HG03039 (cell line): ENCODE results near the gene KIF26B.

Experiments used
- ATAC-seq: cut with Tn5 transposase; IDR thresholded peaks from one replicate; pipeline ENCODE4 v1.9.1; 2021; ENCODE audit warnings: mild to moderate bottlenecking, moderate library complexity; ENCODE audit not compliant: unreplicated experiment

KIF26B gene

DNA sequence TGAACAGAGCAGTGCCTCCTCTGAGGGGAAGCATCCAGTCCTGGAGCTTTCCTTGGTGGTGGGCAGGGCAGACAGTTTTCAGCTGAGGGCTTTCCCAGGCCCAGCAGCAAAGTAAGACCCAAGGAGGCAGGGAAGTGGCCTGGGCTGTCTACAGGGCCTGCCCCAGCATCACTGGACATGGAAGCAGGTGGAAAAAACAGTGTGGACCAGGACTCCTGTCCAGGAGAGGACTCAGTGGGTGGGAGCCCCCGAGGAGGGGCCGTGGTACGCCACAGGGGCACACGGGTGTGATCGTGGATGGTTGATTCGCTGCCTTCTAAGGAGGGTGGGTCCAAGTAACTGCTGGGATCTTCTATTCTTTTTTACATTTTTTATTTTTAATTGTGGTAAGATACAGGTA is 387.6 kb downstream of the KIF26B start:
- no peak for ATAC-seq

DNA sequence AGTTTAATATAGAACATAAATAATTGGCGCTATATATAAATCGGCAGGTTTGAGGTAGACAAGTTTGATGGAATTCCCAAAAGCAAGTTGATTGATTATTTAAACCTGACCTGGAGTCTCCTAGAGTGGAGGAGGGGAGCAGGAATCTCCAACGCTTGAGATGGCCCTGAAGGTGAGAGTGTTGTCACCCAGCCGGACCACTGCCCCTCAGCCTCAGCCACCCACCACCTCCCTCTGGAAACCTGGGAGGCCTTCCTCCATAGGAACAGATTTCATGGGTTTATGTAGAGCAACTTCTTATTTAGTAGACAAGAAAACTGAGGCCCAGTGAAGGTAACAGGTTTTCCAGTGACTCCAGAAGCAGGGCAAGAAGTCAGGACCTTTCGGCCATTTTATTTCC is 389.5 kb downstream of the KIF26B start:
- no peak for ATAC-seq

DNA sequence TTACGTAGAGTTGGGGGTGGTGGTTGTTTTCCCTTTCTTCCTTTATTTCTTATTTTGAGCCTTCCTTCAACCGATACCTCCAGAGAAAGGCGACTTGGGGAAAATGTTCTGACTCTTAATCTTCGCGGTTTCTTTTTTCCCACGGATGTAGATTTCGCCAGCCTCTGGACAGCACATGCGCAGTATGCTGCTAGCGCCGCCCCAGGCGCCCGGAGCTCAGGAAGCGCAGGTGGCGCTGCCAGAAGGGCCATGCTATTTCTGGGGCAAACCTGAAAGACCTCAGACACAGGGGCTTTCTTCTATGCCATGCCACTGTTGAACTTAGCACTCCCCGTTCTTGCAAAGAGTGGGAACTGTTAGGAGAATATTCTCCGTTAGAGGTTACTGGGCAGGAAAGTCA is 392.1 kb downstream of the KIF26B start:
- no peak for ATAC-seq

DNA sequence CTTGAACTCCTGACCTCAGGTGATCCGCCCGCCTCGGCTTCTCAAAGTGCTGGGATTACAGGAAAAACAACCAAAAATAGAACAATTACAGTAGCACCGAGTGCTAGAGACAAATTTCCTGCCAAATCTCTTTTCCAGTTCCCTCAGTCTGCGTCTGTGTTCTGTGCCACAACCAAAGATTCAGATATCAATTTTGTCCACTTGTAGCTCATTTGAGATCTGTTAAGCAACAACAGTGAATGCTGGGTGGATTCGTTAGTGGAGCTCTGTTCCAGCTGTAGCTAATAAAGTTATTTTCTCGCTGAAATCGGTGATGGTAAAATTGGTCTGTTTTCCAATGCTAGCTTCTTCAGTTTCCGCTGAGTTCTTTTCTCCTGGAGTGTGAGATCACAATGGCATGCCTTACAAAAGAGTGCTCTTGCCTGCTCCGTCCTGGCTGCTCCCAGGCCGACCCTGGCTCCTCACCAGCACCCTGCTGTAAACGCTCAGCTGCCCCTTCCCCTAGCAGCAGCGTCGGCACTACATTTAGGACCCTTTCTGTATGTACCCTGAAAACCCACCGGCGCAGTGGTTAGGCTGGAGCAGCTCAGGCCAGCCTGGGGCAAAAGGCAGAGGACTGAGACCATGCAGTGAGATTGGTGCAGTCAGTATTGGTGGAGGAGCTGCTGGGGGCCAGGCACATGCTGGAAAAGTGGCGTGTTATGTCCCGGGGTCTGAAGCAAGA is 395.4 kb downstream of the KIF26B start:
- no peak for ATAC-seq

DNA sequence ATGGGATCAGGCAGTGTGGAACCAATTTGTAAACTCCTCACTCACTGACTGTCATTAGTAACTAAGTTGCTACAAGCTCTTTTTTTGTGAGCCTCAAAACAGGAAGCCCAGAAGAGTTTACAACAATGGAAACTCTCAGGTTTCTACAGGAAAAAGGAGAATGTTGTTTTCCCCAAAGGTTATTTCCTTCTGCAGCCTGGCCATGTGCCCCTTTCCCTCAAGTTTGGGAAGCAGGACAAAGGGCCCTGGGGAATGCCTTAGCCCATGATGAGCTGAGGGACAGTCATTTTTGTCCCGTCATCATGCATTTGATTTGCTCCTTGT is 395.9 kb downstream of the KIF26B start:
- ATAC-seq: no peak

DNA sequence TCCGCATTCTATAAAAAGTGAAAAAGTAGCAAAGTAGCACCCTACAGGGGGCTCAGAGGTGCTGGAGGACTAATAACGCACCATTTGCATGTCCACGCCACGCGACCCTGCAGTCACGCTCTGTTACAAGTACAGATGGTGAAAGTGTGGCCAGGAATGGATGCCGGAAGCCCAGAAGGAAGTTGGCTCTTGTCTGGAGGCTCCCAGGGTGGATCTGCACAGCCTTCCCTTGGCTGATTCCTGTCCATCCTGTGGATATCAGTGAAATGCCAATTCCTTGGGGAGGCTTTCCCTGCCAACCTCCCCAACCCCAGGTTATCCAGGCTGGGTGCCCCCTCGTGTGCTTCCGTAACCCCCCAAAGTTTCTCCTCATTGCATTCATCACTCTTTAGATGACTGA is 396.8 kb downstream of the KIF26B start:
- ATAC-seq: no peak

DNA sequence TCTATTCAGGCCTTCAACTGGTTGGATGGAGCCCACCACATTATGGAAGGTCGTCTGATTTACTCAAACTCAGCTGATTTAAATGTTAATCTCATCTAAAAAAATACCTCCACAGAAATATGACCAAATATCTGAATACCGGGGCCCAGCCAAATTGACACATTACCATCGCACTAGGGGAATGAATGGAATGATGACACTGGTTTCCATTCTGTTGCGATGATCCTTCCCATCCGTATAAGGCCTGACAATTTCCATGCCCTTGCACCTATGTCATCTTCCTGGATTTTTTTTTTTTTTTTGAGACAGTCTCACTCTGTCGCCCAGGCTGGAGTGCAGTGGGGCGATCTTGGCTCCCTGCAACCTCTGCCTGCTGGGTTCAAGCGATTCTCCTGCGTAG is 397.5 kb downstream of the KIF26B start:
- no peak for ATAC-seq

DNA sequence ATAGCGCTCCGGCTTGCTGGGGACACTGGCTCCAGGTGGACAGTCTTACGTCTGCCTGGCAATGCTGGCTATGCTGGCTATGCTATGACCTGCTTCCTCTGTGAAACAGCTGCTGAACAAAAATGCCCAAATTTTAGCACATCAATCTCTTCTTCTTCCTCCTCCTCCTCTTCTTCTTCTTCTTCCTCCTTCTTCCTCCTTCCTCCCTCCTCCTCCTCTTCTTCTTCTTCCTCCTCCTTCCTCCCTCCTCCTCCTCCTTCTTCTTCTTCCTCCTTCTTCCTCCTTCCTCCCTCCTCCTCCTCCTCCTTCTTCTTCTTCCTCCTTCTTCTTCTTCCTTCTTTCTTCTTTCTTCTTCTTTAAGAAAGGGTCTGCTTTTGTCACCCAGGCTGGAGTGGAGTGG is 401.3 kb downstream of the KIF26B start:
- no peak for ATAC-seq

DNA sequence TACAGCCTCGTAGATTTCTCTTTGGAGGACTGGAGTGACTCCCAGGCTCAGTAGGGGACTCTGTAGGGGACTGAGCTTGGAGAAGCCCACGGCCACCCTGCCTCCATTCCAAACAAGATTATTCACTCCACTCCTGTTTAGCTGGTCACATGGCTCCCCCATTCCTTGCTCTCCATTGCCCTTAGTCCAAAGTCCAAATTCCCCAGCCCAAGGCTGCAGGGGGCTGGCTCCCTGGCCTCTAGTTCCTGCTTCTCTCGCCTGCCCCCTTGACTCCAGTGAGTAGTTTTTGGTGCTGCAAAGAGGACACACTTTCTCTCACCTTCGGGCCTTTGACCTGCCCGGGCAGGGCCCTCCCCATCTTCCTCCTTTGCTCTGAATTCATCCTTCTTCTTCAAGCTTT is 403.3 kb downstream of the KIF26B start:
- no peak for ATAC-seq

DNA sequence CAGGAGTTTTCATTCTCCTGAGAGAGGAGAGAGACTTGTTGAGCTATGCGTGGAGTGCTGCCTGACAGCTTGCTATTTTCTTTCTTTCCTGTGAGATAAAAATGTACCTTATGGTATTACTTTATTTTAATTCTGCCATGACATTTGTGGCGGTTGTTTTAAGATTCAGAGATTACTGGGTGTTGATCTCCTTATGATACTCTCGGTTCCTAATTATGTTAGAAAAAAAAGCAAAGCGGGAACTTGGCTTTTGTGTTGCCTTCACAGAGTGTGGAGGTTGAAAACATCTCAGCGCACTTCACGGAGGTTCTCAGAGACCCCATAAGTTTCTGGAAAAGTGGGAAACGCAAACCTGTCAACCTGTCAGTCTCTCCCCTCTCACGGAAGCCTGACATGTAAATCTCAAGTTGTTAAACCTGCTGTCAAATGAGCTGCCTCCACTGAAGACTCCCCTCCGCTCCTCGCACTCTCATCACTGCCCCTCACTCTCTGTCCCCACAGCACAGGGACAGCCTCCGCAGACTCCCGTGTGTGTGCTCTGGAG is 405.6 kb downstream of the KIF26B start:
- no peak for ATAC-seq

DNA sequence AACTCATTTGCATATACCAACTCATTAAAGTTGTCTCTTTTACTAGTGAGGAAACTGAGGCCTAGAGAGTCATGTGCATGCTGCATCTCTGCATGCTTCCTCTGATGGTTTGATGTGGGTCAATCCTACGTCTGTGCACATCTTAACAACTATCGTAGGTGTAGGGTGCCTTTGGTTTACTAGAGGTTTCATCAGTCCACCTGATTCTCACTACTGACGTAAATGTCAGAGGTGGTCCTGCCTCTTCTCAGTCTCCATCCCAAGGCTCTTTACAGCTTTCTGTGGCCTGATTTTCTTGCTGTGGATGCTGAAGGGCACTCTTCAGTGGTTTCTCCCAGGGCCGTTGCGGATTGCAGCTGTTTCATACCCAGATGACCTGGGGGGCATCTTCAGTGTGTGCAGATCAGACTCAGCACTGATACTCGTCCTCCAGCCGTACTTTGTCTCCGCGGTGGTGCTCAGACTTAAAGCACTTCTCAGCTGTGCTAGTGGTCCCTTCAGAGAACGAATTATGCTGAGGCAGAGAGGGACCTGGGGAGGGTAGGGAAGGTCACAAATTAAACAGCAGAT is 407.0 kb downstream of the KIF26B start:
- no peak for ATAC-seq

DNA sequence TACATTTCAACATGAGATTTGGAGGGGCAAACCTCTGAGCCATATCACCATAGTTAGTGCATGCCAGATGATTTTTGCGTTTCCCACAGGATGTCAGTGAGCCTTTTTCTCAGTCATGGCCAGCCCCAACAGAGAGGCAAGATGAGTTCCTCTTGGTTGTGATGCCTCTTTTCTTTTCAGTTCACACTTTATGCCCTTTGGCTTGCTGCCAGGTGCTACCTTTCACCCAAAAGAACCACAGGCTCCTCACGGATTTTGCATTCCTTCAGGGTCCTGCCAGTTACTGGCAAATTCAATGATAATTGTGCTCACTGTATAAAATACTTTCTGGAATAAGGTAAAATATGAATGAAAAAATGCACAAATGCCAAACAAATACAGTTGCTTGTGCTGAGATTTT is 411.3 kb downstream of the KIF26B start:
- no peak for ATAC-seq

DNA sequence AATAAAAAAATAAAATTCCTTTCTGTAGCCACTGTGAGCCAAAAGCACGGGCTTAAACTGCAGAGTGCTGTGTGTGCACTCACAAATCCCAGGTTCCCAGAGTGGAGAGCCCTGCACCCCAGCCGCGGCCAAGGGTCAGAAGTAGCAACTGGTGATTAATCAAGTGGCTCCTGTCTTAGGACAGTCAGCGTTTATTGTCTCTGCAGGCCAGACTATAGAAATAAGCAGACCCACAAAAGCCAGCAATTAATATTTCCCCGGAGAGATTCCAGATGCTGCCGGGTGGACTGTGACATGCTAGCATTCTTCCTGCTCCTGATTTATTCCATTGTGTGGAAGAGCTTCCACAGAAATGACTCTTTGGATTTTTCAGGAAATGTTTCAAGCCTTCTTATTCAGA is 412.2 kb downstream of the KIF26B start:
- ATAC-seq: no peak

DNA sequence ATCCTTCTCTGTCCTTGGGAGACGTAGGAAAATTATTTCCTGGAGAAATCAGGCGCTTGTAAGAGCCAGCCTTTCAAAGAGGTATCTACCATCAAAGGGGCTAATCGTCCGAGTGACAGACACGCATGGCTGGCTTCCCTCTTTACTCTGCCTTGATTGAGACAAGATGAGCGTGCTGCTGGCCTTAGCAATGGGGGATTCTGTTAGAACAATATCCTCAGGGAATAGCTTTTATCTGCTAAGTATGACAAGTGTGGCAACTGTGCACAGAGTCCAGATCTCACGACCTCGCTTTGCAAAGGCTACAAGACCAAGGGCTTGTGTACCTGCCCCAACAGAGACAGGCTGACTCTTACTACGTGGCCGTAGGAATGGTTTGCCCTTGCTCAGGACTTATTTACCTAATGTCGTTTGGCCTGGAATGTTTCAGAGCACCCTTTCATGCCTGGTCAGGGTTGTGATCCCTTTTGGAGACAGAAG is 417.1 kb downstream of the KIF26B start:
- ATAC-seq: no peak

DNA sequence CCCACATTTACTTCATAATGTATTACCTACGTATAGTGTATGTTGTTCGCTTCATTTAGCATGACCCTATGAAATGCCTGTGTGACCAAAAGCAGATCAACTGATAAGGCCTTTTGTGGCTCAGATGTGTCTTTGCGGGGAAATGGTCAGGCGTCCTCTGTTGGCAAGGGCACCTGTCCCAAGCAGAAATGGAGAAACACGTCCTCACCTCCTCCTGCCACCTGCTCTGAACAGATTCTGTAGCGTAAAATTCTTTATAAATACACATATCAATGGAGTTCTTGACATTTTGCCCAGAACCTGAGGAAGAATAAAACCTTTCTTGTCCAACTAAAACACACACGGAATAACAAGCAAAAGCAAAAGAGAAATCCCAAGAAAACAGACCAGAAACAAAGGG is 417.9 kb downstream of the KIF26B start:
- no peak for ATAC-seq

DNA sequence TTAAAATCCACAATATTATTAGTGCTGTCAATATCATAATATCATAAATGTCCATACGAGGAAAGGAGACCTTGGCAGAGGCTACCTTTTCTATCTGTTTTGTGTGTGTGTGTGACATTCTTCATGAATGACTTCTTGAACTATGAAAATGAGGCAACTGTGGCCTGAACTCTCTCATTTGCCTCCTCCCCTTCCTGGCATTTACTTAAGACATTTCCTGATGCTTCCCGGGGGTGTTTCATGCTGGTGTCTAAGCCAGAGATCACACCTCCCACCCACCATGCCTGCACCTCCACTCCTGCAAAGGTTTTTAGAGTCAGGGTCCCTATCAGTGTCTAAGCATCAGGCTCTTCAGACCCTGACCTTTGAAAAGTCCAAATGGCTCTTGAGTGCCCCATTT is 420.9 kb downstream of the KIF26B start:
- ATAC-seq: no peak

DNA sequence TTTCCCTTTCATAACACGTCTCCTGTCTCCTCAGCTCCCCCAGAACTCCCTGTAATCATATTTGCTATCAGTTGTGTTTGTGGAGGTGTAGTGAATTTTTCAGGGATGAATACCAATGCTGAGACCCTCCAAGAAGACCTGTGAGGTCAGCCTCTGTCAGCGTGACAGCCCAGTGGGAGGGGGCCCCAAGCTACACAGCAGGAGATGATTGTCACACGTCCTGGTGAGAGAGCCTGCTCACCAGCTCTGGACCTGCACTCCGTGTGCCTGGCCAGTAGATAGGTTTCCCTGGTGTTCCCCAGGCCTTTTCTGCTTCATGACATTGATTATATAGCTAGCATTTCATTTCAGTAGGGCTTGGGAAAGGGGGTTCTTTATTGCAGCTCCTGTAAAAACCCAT is 421.5 kb downstream of the KIF26B start:
- ATAC-seq: no peak

DNA sequence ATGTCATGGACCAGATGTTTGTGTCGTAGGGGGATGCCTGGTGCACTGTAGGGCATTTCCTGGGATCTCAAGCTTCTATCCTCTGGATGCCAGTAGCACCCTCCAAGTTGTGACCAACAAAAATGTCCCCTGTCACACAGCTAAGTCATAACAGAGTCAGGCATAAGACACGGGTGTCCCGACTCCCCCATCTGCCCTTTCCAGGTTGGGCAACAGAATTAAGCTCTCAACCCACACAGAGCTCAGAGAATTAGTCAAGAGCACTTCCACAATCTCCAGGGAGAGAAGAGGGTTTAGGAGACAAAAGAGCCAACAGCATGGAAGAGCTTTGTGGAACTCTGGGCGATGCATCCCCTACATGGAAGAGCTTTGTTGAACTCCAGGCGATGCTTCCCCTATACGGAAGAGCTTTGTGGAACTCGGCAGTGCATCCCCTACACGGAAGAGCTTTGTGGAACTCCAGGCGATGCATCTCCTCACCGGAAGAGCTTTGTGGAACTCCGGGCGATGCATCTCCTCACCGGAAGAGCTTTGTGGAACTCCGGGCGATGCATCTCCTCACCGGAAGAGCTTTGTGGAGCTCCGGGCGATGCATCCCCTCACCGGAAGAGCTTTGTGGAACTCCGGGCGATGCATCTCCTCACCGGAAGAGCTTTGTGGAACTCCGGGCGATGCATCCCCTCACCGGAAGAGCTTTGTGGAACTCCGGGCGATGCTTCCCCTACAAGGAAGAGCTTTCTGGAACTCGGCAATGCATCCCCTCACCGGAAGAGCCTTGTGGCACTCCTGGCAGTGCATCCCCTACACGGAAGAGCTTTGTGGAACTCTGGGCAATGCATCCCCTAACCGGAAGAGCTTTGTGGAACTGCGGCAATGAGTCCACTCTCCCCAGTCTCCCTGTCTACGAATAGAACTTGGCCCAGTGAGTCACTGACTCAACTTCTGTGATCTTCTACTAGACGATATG is 422.7 kb downstream of the KIF26B start:
- no peak for ATAC-seq

DNA sequence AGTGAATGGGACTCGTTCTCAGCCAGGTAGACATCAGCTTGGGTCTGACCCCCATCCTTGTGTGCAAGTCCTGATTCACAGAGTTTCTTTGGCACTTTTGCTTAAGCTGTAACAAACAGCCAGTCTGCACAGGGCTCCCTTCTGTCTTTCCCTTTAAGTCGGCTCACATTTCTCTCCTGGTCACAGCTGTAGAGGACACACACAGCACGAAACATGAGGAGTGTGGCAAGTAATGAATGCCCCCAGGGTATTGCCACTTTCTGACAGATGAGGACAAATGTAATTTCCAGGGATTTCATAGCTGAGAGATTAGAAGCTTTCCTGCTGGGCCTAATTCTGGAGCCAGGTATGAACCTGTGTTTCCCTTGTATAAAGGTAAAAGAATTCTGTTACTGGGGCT is 423.5 kb downstream of the KIF26B start:
- ATAC-seq: no peak

DNA sequence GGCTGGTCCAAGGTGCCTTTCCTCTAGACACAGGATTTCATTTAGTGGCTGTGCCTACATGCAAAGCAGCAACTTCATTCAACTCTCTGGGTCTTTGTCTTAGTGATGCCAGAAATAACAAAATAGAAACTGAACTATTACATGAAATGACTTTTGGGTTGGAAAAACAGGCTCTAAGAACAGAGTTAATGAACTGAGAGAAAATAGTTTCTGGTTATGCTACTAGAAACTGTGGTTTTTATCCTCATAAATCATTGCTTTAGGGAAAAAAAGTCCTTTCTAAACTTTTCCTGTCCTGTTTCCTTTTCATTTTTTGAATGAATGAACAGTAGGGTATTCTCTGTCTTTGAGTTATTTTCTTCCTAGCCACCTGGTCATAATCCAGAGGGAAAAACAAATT is 424.0 kb downstream of the KIF26B start:
- ATAC-seq: no peak

DNA sequence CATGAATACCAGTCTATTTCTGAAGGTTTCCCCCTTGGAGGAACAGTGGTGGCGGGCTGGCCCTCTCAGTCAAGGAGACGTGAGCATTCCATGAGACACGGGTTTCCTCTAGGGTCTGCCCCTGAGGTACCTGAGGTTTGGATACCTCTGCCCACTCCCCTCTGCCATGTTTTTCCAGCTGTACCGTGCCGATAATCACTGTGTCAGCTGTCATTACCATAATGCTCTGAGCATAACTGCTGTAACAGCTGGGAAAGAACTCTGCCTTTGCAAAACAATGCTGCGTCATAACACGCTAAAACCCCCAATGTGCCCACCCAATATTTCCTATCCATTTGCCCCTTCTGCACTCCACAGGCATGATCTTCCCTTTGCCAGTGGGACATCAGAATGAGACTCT is 425.1 kb downstream of the KIF26B start:
- no peak for ATAC-seq

DNA sequence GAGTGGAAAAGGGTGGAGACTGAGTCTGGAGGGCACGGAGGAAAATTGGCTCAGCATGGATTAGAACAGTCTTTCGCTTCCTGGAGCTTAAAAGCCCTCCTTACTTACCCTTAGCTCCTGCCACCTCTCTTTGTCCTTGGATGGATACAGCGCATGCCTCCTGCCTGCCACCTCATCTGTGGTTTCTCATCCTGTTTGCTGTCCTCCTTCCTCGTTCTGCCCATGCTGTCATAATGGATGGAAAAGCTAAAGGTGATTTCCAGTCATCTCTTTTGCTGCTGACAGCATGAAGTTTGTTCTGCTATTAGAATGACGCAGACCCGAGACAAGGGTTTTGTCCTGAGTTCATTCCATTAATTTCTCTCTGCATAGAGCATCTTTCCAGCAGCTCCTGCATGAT is 425.9 kb downstream of the KIF26B start:
- no peak for ATAC-seq
